ENCODE results near the gene C1QL3. TPM values are rescaled to one million over a fixed set of nuclear protein-coding genes. Genes with fewer than 3 reads are reported as not detected.

Gene C1QL3
- total RNA-seq, 1 donor from 2014 or later: not detected

DNA sequence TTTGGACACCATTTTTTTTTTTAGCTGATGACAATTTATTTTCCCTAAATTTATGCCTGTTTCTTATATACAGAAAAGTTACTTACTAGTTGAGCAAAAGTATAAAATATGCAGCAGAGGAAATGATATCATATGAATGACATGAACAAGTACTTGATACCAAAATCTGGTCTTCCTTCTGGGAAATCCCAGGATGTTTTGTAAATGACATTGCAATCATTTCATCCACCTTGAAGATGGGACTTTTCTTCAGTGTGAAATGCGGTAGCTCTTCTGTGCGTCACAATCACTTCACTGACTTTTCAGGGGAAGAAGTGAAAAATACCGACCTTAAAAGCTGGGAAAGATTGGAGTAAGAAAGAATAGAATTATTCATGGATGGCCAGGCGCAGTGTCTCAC is 23.8 kb downstream of the C1QL3 start:
- Histone ChIP-seq H3K27ac (ENCODE audit: low read depth, low read length) (no peak overlapping the region), H3K9ac (ENCODE audit: low read depth in 1 of 3, low read length in 3 of 3) (no peak overlapping the region), H3K36me3 (ENCODE audit: control insufficient read depth in 3 of 3, insufficient read depth in 3 of 3, low read length in 3 of 3) (peaks cover 0 to 5% (median 0%) of the 10 kb centered on the region in 3 donors), H3K4me3 (ENCODE audit: low read length in 3 of 3) (no peak overlapping the region), H3K9me3 (ENCODE audit: control insufficient read depth in 3 of 3, low read length in 3 of 3) (no peaks in the 10 kb centered on the region), H3K27me3 (ENCODE audit: control insufficient read depth in 3 of 3, insufficient read depth in 3 of 3, low read length in 3 of 3) (no peaks in the 10 kb centered on the region), H3K4me1 (ENCODE audit: control insufficient read depth in 3 of 3, insufficient read depth in 3 of 3, low read length in 3 of 3) (no peaks in the 10 kb centered on the region)

DNA sequence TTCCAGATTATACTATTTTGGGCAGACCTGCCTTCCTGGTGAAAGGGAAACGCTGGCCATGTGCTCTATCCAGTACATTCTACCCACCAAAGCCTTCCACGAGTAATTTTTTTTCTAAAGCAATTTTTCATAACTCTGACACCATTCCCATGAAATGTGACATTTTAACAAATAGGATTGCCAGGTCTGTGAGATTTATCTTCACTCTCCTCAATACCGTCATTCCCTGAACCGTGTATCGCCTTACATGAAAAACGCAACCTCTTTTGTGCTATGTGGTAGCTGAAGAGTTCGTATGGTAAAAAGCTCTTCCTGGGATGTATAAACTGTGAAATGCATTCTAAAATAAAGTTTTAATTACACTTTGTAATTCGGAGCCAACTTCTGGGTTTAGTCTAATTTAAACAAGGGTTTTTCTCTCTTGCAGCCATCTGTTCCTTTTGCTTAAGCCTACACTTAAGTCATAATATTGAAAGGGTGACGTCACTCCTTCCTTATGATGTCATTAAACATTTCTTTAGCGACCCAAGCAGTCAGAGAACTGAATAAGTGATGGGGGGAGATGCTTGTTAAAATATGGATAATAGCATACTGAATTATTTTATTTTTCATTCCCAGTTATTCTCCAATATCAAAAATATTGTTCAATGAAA is 27.7 kb downstream of the C1QL3 start:
- Histone ChIP-seq H3K9me3 (ENCODE audit: control insufficient read depth in 3 of 3, low read length in 3 of 3) (no peaks in the 10 kb centered on the region), H3K9ac (ENCODE audit: low read depth in 1 of 3, low read length in 3 of 3) (no peak overlapping the region), H3K4me1 (ENCODE audit: control insufficient read depth in 3 of 3, insufficient read depth in 3 of 3, low read length in 3 of 3) (no peaks in the 10 kb centered on the region), H3K36me3 (ENCODE audit: control insufficient read depth in 3 of 3, insufficient read depth in 3 of 3, low read length in 3 of 3) (peaks cover 0 to 5% (median 0%) of the 10 kb centered on the region in 3 donors), H3K4me3 (ENCODE audit: low read length in 3 of 3) (no peak overlapping the region), H3K27me3 (ENCODE audit: control insufficient read depth in 3 of 3, insufficient read depth in 3 of 3, low read length in 3 of 3) (no peaks in the 10 kb centered on the region), H3K27ac (ENCODE audit: low read depth, low read length) (no peak overlapping the region)

DNA sequence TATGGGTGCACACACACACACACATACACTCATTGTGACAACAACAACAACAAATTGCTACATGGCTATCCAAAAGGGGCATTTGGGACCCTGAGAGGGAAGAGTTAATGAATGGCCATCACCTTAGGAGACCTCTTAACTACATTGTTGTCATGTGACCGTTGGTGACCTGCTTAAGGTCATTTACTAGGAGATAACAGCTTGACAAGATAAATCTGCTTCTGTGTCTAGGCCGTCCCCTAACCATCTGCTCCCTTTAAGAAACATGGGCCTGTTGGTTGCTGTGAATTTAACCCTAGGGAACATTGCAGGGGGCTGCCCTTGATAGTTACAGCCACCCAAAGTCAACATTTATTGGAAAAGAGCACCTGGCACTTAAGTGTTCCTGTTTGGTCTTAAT is 29.7 kb downstream of the C1QL3 start:
- H3K9me3 ChIP-seq (ENCODE audit: control insufficient read depth in 3 of 3, low read length in 3 of 3): no peaks in the 10 kb centered on the region
- no peaks in the 10 kb centered on the region for H3K27me3 ChIP-seq (ENCODE audit: control insufficient read depth in 3 of 3, insufficient read depth in 3 of 3, low read length in 3 of 3)
- no peak overlapping the region for H3K4me3 ChIP-seq (ENCODE audit: low read length in 3 of 3)
- H3K9ac ChIP-seq (ENCODE audit: low read depth in 1 of 3, low read length in 3 of 3): no peak overlapping the region
- no peak overlapping the region for H3K27ac ChIP-seq (ENCODE audit: low read depth, low read length)
- H3K36me3 ChIP-seq (ENCODE audit: control insufficient read depth in 3 of 3, insufficient read depth in 3 of 3, low read length in 3 of 3): peaks cover 0 to 3% (median 0%) of the 10 kb centered on the region in 3 donors
- no peaks in the 10 kb centered on the region for H3K4me1 ChIP-seq (ENCODE audit: control insufficient read depth in 3 of 3, insufficient read depth in 3 of 3, low read length in 3 of 3)

DNA sequence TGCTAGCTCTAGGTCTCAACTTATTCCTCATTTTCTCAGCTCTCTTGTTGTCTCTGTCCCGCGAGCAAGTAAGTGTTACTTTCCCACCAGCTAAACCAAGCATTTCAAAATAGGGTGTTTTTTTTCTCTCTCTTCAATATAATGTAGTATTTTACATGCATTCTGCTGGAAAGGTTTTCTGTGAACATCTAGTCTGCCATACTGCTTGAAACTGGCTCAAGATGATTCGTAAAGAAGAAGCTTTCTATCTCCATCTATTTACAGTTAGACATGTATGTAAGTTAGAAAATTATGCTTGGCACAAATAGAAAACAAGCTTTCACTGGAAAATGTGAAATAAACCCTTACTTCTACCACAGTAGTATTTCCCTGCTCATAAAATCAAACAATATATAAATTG is 31.2 kb downstream of the C1QL3 start:
- no peak overlapping the region for H3K4me3 ChIP-seq (ENCODE audit: low read length in 3 of 3)
- no peak overlapping the region for H3K27ac ChIP-seq (ENCODE audit: low read depth, low read length)
- H3K36me3 ChIP-seq (ENCODE audit: control insufficient read depth in 3 of 3, insufficient read depth in 3 of 3, low read length in 3 of 3): peaks cover 0 to 8% (median 2%) of the 10 kb centered on the region in 3 donors
- H3K27me3 ChIP-seq (ENCODE audit: control insufficient read depth in 3 of 3, insufficient read depth in 3 of 3, low read length in 3 of 3): no peaks in the 10 kb centered on the region
- no peaks in the 10 kb centered on the region for H3K4me1 ChIP-seq (ENCODE audit: control insufficient read depth in 3 of 3, insufficient read depth in 3 of 3, low read length in 3 of 3)
- H3K9me3 ChIP-seq (ENCODE audit: control insufficient read depth in 3 of 3, low read length in 3 of 3): no peaks in the 10 kb centered on the region
- H3K9ac ChIP-seq (ENCODE audit: low read depth in 1 of 3, low read length in 3 of 3): no peak overlapping the region

DNA sequence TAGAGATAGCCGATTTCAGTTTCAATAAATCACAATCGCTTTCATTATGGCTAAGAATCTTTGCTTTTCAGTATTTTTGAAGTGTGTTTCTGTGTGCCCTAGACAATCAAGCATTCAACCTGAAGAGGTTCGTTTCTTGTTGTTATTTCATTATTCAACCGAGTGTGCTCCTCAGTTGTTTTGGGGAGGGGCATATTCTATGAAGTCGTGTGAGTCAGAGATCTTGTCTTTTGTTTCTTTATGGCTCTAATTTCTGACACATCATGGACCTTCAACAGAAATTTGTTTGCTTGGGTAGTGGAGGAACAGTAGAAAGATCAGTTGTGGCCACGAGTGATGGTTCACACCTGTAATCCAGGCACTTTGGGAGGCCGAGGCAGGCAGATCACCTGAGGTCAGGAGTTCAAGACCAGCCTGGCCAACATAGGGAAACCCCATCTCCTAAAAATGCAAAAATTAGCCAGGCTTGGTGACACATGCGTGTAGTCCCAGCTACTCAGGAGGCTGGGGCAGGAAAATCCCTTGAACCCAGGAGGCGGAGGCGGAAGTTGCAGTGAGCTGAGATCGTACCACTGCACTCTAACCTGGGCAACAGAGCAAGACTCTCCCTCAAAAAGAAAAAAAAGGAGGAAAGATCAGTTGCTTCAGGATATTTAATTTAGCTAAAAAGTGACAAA is 38.3 kb downstream of the C1QL3 start:
- peaks cover 0 to 8% (median 2%) of the 10 kb centered on the region in 3 donors for H3K36me3 ChIP-seq (ENCODE audit: control insufficient read depth in 3 of 3, insufficient read depth in 3 of 3, low read length in 3 of 3)
- H3K27me3 ChIP-seq (ENCODE audit: control insufficient read depth in 3 of 3, insufficient read depth in 3 of 3, low read length in 3 of 3): no peaks in the 10 kb centered on the region
- no peak overlapping the region for H3K27ac ChIP-seq (ENCODE audit: low read depth, low read length)
- H3K9ac ChIP-seq (ENCODE audit: low read depth in 1 of 3, low read length in 3 of 3): no peak overlapping the region
- H3K4me3 ChIP-seq (ENCODE audit: low read length in 3 of 3): no peak overlapping the region
- no peaks in the 10 kb centered on the region for H3K4me1 ChIP-seq (ENCODE audit: control insufficient read depth in 3 of 3, insufficient read depth in 3 of 3, low read length in 3 of 3)
- no peaks in the 10 kb centered on the region for H3K9me3 ChIP-seq (ENCODE audit: control insufficient read depth in 3 of 3, low read length in 3 of 3)

DNA sequence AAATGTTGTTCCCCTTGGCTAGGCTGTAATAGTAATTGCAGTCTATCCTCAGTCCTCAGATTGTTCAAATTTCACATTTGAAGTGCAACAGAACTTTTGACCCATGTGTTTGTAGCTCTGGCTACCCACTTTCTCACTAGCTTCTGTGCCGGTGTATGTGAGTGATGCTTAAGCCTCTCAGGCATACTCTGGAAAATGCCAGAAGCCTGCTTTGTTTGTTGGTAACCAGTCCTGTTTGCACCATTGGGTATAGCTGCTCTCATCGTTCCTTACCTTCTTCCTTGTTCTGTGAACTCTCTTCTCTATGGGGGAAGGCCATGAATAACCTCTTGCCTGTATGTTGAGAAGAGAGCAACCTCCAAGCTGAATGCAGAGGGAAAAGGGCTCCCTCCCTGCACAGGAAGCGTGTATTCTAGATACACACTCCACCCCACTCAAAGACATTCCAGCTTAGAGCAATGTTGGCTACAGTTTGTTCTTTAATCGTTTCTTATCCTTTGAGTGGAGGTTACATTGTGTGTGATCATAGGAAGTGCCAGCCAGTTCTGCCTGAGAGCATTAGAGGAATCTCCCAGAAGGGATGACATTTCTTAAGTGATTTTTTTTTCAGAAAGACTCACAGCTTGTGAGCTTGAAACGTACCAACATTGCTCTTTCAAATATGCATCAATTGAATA is 40.5 kb downstream of the C1QL3 start:
- H3K36me3 ChIP-seq (ENCODE audit: control insufficient read depth in 3 of 3, insufficient read depth in 3 of 3, low read length in 3 of 3): no peaks in the 10 kb centered on the region
- no peaks in the 10 kb centered on the region for H3K4me1 ChIP-seq (ENCODE audit: control insufficient read depth in 3 of 3, insufficient read depth in 3 of 3, low read length in 3 of 3)
- H3K9me3 ChIP-seq (ENCODE audit: control insufficient read depth in 3 of 3, low read length in 3 of 3): no peaks in the 10 kb centered on the region
- no peak overlapping the region for H3K27ac ChIP-seq (ENCODE audit: low read depth, low read length)
- H3K4me3 ChIP-seq (ENCODE audit: low read length in 3 of 3): no peak overlapping the region
- no peaks in the 10 kb centered on the region for H3K27me3 ChIP-seq (ENCODE audit: control insufficient read depth in 3 of 3, insufficient read depth in 3 of 3, low read length in 3 of 3)
- H3K9ac ChIP-seq (ENCODE audit: low read depth in 1 of 3, low read length in 3 of 3): no peak overlapping the region

DNA sequence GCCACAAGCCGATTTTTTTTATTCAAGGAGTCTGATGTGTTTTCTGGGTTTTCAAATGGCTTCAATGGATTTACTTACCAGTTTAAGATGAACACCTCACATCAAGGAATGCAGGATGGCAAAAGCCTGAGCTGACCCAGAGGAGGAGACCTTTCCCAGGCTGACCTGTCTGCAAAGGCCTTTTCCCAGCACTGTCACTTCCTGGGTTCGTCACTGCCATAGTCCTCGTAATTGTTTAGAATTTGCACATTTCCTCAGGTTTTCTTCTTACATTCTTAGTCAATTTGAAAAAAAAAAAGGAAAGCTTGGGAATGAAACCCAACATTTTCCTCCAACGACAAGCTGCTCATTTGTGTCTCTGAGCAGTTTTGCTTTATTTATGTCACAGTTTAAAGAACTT is 42.9 kb downstream of the C1QL3 start:
- no peaks in the 10 kb centered on the region for H3K36me3 ChIP-seq (ENCODE audit: control insufficient read depth in 3 of 3, insufficient read depth in 3 of 3, low read length in 3 of 3)
- no peak overlapping the region for H3K27ac ChIP-seq (ENCODE audit: low read depth, low read length)
- no peaks in the 10 kb centered on the region for H3K27me3 ChIP-seq (ENCODE audit: control insufficient read depth in 3 of 3, insufficient read depth in 3 of 3, low read length in 3 of 3)
- H3K9ac ChIP-seq (ENCODE audit: low read depth in 1 of 3, low read length in 3 of 3): no peak overlapping the region
- H3K9me3 ChIP-seq (ENCODE audit: control insufficient read depth in 3 of 3, low read length in 3 of 3): no peaks in the 10 kb centered on the region
- H3K4me1 ChIP-seq (ENCODE audit: control insufficient read depth in 3 of 3, insufficient read depth in 3 of 3, low read length in 3 of 3): no peaks in the 10 kb centered on the region
- no peak overlapping the region for H3K4me3 ChIP-seq (ENCODE audit: low read length in 3 of 3)

DNA sequence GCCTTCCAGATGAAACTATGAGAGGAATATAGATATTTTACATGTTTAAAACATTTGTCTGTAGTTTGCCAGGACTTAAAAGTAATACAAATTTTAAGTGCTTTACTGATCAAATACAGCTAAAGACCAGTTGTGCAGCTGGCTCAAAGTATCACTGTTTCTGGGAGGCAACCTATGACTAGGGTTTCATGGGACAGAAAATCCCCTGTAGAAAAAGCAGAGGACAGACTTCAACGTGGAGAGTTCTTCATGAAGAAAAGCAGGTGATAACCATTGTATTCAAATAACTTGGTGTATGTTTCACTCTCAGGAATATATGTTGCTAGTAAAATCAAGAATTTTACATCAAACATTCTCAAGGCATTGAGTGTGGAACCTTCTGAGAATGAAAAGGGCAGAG is 43.9 kb downstream of the C1QL3 start:
- no peaks in the 10 kb centered on the region for H3K36me3 ChIP-seq (ENCODE audit: control insufficient read depth in 3 of 3, insufficient read depth in 3 of 3, low read length in 3 of 3)
- no peaks in the 10 kb centered on the region for H3K9me3 ChIP-seq (ENCODE audit: control insufficient read depth in 3 of 3, low read length in 3 of 3)
- H3K27ac ChIP-seq (ENCODE audit: low read depth, low read length): no peak overlapping the region
- no peaks in the 10 kb centered on the region for H3K27me3 ChIP-seq (ENCODE audit: control insufficient read depth in 3 of 3, insufficient read depth in 3 of 3, low read length in 3 of 3)
- H3K4me3 ChIP-seq (ENCODE audit: low read length in 3 of 3): no peak overlapping the region
- no peaks in the 10 kb centered on the region for H3K4me1 ChIP-seq (ENCODE audit: control insufficient read depth in 3 of 3, insufficient read depth in 3 of 3, low read length in 3 of 3)
- H3K9ac ChIP-seq (ENCODE audit: low read depth in 1 of 3, low read length in 3 of 3): no peak overlapping the region

DNA sequence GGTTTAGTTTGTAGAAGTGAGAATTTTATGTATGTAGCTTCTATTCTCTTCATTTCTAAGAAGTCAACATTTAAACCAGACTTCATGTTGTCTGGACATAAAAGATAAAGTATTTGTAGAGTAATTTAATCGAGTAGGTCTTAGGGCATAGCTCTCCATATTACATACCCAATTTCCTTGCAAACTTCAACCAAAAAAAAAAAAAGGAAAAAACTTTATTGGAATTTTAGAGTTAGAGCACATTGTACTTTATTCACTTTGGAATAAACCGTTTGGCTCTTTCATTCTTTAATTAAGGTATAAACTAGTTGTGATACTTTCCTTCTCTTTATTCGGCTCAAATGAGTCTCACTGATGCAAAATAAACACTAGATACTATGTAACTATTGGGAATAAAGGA is 48.9 kb downstream of the C1QL3 start:
- H3K27ac ChIP-seq (ENCODE audit: low read depth, low read length): no peak overlapping the region
- H3K9ac ChIP-seq (ENCODE audit: low read depth in 1 of 3, low read length in 3 of 3): no peak overlapping the region
- H3K9me3 ChIP-seq (ENCODE audit: control insufficient read depth in 3 of 3, low read length in 3 of 3): no peaks in the 10 kb centered on the region
- no peaks in the 10 kb centered on the region for H3K36me3 ChIP-seq (ENCODE audit: control insufficient read depth in 3 of 3, insufficient read depth in 3 of 3, low read length in 3 of 3)
- H3K4me1 ChIP-seq (ENCODE audit: control insufficient read depth in 3 of 3, insufficient read depth in 3 of 3, low read length in 3 of 3): no peaks in the 10 kb centered on the region
- H3K27me3 ChIP-seq (ENCODE audit: control insufficient read depth in 3 of 3, insufficient read depth in 3 of 3, low read length in 3 of 3): no peaks in the 10 kb centered on the region
- H3K4me3 ChIP-seq (ENCODE audit: low read length in 3 of 3): no peak overlapping the region

DNA sequence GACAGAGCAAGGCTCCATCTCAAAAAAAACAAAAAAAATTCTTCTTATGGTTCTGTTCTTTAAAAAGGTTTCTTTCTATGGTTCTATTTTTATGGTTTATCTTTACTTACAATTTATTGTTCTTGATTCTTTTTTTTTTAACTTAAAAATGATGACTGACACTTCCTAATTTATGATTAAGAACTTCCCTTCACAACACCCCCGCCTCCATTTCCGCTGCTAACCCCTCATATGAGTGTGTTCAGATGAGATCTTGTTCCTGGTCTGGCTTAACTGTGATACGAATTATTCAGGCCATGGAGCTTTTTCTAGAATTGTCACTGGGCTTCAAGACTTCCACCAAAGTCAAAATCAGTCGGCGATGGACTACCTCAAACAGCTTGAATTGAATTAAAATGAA is 50.9 kb downstream of the C1QL3 start:
- Histone ChIP-seq H3K9ac (ENCODE audit: low read depth in 1 of 3, low read length in 3 of 3) (no peak overlapping the region), H3K27me3 (ENCODE audit: control insufficient read depth in 3 of 3, insufficient read depth in 3 of 3, low read length in 3 of 3) (no peaks in the 10 kb centered on the region), H3K4me3 (ENCODE audit: low read length in 3 of 3) (no peak overlapping the region), H3K9me3 (ENCODE audit: control insufficient read depth in 3 of 3, low read length in 3 of 3) (no peaks in the 10 kb centered on the region), H3K36me3 (ENCODE audit: control insufficient read depth in 3 of 3, insufficient read depth in 3 of 3, low read length in 3 of 3) (no peaks in the 10 kb centered on the region), H3K27ac (ENCODE audit: low read depth, low read length) (no peak overlapping the region), H3K4me1 (ENCODE audit: control insufficient read depth in 3 of 3, insufficient read depth in 3 of 3, low read length in 3 of 3) (no peaks in the 10 kb centered on the region)
